MCF 10A (cell line): ENCODE measurements around the gene EFEMP1. TPM values are rescaled to one million over a fixed set of nuclear protein-coding genes. Genes with fewer than 3 reads are reported as not detected.
A peak's percentile ranks its signal among the peaks of the same experiment; 100 is the strongest.

Source experiments
- BruUV-seq: library from RNA; stranded (reverse); fragments of 400-500 nt; replicated peaks from 2 replicates; lab custom pipeline; 2021; lab: Mats Ljungman, UMichigan
- CTCF ChIA-PET: fragments of 300-600 bp; sonication (Branson Sonifier 250); formaldehyde crosslinking; extraction: SDS; loops from one replicate; lab custom pipeline; 2021; ENCODE audit warnings: antibody characterized with exemption, inconsistent platforms; lab: Yijun Ruan, JAX
- POLR2A ChIA-PET: fragments of 300-600, 350-650 bp; sonication (Branson Sonifier 250); formaldehyde crosslinking; extraction: SDS; loops from one replicate; lab custom pipeline; 2020; ENCODE audit warnings: antibody characterized with exemption, inconsistent platforms; lab: Yijun Ruan, JAX
- DNase-seq: peaks from one replicate; pipeline ENCODE4 v3.0.0-alpha.2; 2018; ENCODE audit not compliant: unreplicated experiment
- H3K27ac Mint-ChIP-seq: one replicate; pipeline ENCODE4 v1.8.0; 2022; ENCODE audit warnings: mild to moderate bottlenecking, low read depth, mixed read lengths; ENCODE audit not compliant: unreplicated experiment
- H3K27me3 Mint-ChIP-seq: one replicate; pipeline ENCODE4 v1.8.0; 2022; ENCODE audit warnings: mixed read lengths; ENCODE audit not compliant: insufficient read depth, unreplicated experiment
- H3K36me3 Mint-ChIP-seq: one replicate; pipeline ENCODE4 v1.8.0; 2022; ENCODE audit warnings: mild to moderate bottlenecking, moderate library complexity, mixed read lengths; ENCODE audit not compliant: insufficient read depth, unreplicated experiment
- H3K4me1 Mint-ChIP-seq: one replicate; pipeline ENCODE4 v1.8.0; 2022; ENCODE audit warnings: mixed read lengths; ENCODE audit not compliant: insufficient read depth, unreplicated experiment
- H3K4me3 Mint-ChIP-seq: one replicate; pipeline ENCODE4 v1.8.0; 2022; ENCODE audit warnings: mild to moderate bottlenecking, moderate library complexity, mixed read lengths; ENCODE audit not compliant: unreplicated experiment
- H3K9me3 Mint-ChIP-seq: one replicate; pipeline ENCODE4 v1.8.0; 2022; ENCODE audit warnings: mixed read lengths; ENCODE audit not compliant: unreplicated experiment
- CTCF ChIP-seq: fragments of 200-600 bp; IDR thresholded peaks from one replicate; pipeline ENCODE4 v1.8.0; 2022; ENCODE audit warnings: antibody characterized with exemption, mild to moderate bottlenecking; ENCODE audit not compliant: unreplicated experiment
- intact Hi-C: fragments of 100-400 bp; cut with micrococcal nuclease; formaldehyde crosslinking; loops from 2 replicates; pipeline ENCODE4 v1.14.1; 2022
- total RNA-seq: library from RNA; stranded (reverse); gene quantifications from 2 replicates; pipeline ENCODE4 v1.2.3, GENCODE V29; 2022

Gene EFEMP1
- total RNA-seq, 1 experiment from 2014 or later = 163 TPM

GRCh38 chr2:55844986-55845385, 78.6 kb downstream of the EFEMP1 start:
- BruUV-seq = no TSS peak
- Mint-ChIP-seq H3K9me3 (no peaks in the 10 kb centered on the region), H3K4me3 (no peak overlapping the region), H3K36me3 (no peaks in the 10 kb centered on the region), H3K4me1 (no peaks in the 10 kb centered on the region), H3K27me3 (no peaks in the 10 kb centered on the region), H3K27ac (peak overlapping the region; percentile 33)
- no peak for TF ChIP-seq CTCF
- intact Hi-C loops = loop anchor here (5.0 kb wide), 1 partner anchor 68 kb away; no protein-coding TSS in a partner anchor
- no peak for DNase-seq
- ChIA-PET POLR2A (interaction anchor here (8.4 kb wide), 1 partner anchor 17 kb away, joined by 62 read pairs; no protein-coding TSS in a partner anchor), CTCF (interaction anchor here (0.6 to 1.9 kb wide), 3 partner anchors 10 to 116 kb away, joined by 3 to 6 read pairs (median 3); no protein-coding TSS in a partner anchor)

- no peak for TF ChIP-seq CTCF
- Mint-ChIP-seq H3K9me3 (no peaks in the 10 kb centered on the region), H3K36me3 (no peaks in the 10 kb centered on the region), H3K27ac (peak overlapping the region; percentile 33), H3K27me3 (no peaks in the 10 kb centered on the region), H3K4me1 (no peaks in the 10 kb centered on the region), H3K4me3 (no peak overlapping the region)
- no peak for DNase-seq
- intact Hi-C loops = loop anchor here (1.0 to 5.0 kb wide), 2 partner anchors 18 to 67 kb away; no protein-coding TSS in a partner anchor
- ChIA-PET POLR2A (interaction anchor here (0.7 to 8.4 kb wide), 7 partner anchors 11 to 146 kb away, joined by 3 to 62 read pairs (median 3); no protein-coding TSS in a partner anchor), CTCF (interaction anchor here (1.1 kb wide), 1 partner anchor 8 kb away, joined by 3 read pairs; no protein-coding TSS in a partner anchor)
- no TSS peak for BruUV-seq
Observed at GRCh38 chr2:55843994-55844345, 79.6 kb downstream of the EFEMP1 start.

- Mint-ChIP-seq H3K4me1 (no peaks in the 10 kb centered on the region), H3K9me3 (no peaks in the 10 kb centered on the region), H3K36me3 (no peaks in the 10 kb centered on the region), H3K4me3 (no peak overlapping the region), H3K27me3 (no peaks in the 10 kb centered on the region), H3K27ac (no peak overlapping the region)
- ChIA-PET CTCF (interaction anchor here (0.9 to 1.1 kb wide), 2 partner anchors 9 to 33 kb away, joined by 3 read pairs; no protein-coding TSS in a partner anchor), POLR2A (interaction anchor here (0.7 to 8.4 kb wide), 12 partner anchors 12 to 147 kb away, joined by 3 to 62 read pairs (median 3); no protein-coding TSS in a partner anchor)
- no TSS peak for BruUV-seq
- intact Hi-C loops = loop anchor here (1.0 to 5.0 kb wide), 2 partner anchors 19 to 66 kb away; no protein-coding TSS in a partner anchor
- TF ChIP-seq CTCF = no peak
- peak; percentile 64 for DNase-seq
Observed at GRCh38 chr2:55843096-55843993, 80.2 kb downstream of the EFEMP1 start.

- no peak for TF ChIP-seq CTCF
- BruUV-seq = no TSS peak
- DNase-seq = no peak
- intact Hi-C loops = loop anchor here (5.0 kb wide), 1 partner anchor 65 kb away; no protein-coding TSS in a partner anchor
- no peaks in the 10 kb centered on the region for H3K36me3 Mint-ChIP-seq
- H3K9me3 Mint-ChIP-seq = no peaks in the 10 kb centered on the region
- POLR2A ChIA-PET = interaction anchor here (1.0 to 8.4 kb wide), 4 partner anchors 9 to 61 kb away, joined by 3 to 62 read pairs (median 4); no protein-coding TSS in a partner anchor
- CTCF ChIA-PET = interaction anchor here (0.9 kb wide), 1 partner anchor 70 kb away, joined by 3 read pairs; no protein-coding TSS in a partner anchor
- H3K4me3 Mint-ChIP-seq = no peak overlapping the region
- no peaks in the 10 kb centered on the region for H3K4me1 Mint-ChIP-seq
- H3K27me3 Mint-ChIP-seq = no peaks in the 10 kb centered on the region
- H3K27ac Mint-ChIP-seq = no peak overlapping the region
Observed at GRCh38 chr2:55842046-55842445, 81.5 kb downstream of the EFEMP1 start.
